ENCODE results near the gene TBC1D14. TPM values are rescaled to one million over a fixed set of nuclear protein-coding genes. Genes with fewer than 3 reads are reported as not detected.

TBC1D14 gene
- total RNA-seq, 1 donor from 2014 or later: 103 TPM

DNA sequence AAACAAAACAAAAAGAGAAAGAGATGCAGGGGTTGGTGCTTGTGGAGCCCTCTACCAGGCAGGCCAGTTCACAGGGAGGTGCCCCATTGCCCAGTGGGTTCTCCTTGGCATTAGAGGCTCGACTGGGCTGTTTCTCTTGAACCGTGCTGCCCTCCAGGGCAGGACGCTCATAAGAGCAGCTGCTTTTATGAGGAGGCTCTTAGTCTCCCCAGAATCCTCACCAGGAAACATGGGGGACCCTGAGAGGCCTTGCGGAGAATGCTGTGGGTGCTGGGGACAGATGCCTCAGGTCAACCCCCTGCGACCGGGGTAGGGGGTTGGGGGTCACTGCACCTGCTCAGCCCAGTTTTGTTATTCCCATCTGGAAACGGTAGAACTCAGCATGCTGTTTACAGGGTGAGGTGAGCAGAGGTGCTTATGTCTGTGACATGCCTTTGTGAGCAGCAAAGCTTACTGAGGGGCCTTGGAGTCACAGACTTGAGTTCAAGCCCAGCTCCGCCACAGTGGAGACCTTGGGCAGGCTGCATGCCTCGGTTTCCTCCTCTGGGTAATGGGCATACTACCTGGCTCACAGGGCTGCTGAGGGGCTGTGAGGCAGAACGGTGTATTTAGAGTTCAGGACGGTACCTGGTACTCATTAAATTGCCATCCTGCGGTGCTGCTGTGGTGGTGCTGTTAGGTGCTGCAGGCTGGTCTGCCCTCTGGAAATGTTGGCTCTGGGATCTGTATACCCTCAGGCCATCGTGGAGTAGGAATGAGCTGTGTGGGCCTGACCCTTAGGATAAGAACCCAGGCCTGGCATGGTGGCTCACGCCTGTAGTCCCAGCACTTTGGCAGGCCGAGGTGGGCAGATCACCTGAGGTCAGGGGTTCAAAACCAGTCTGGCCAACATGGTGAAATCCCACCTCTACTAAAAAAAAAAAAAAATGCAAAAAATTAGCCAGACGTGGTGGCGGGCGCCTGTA is 5.7 kb downstream of the TBC1D14 start:
- Histone ChIP-seq H3K36me3 (ENCODE audit: control insufficient read depth, insufficient read depth, low read length) (no peaks in the 10 kb centered on the region), H3K4me3 (ENCODE audit: low read depth, low read length) (no peak overlapping the region), H3K27me3 (ENCODE audit: control insufficient read depth, insufficient read depth, low read length) (no peaks in the 10 kb centered on the region)
- no peak for DNase-seq (ENCODE audit: low read depth)
- TF ChIP-seq, protein P1, sequence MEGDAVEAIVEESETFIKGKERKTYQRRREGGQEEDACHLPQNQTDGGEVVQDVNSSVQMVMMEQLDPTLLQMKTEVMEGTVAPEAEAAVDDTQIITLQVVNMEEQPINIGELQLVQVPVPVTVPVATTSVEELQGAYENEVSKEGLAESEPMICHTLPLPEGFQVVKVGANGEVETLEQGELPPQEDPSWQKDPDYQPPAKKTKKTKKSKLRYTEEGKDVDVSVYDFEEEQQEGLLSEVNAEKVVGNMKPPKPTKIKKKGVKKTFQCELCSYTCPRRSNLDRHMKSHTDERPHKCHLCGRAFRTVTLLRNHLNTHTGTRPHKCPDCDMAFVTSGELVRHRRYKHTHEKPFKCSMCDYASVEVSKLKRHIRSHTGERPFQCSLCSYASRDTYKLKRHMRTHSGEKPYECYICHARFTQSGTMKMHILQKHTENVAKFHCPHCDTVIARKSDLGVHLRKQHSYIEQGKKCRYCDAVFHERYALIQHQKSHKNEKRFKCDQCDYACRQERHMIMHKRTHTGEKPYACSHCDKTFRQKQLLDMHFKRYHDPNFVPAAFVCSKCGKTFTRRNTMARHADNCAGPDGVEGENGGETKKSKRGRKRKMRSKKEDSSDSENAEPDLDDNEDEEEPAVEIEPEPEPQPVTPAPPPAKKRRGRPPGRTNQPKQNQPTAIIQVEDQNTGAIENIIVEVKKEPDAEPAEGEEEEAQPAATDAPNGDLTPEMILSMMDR (IDR thresholded peaks at IDR 0.05; ENCODE audit: insufficient read depth, low read length, severe bottlenecking): no peak
- FAIRE-seq: no peak

DNA sequence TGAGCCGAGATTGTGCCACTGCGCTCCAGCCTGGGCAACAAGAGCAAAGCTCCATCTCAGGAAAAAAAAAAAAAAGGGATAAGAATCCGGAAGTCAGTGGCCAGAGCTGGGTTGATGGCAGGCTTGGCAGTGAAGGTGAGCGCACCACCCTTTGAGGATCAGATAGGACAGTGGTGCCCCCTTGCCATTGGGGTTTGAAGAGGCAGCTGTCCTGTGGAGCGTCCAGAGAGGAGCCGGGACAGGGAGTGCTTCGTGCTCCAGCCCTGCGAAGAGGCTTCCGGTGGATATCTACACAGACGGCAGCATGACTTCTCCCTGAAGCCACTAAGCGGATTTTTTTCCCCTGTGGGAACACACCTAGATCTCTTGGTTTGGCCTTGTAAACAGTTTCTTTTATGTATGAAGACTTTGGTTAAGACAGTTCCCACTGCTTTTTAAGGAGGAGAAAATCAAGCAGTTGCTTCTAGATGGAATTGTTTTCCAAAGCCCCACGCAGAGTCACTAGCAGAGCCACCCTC is 6.5 kb downstream of the TBC1D14 start:
- DNase-seq (ENCODE audit: low read depth) (no peak), FAIRE-seq (no peak)
- H3K4me3 ChIP-seq (ENCODE audit: low read depth, low read length): no peak overlapping the region
- H3K27me3 ChIP-seq (ENCODE audit: control insufficient read depth, insufficient read depth, low read length): no peaks in the 10 kb centered on the region
- TF ChIP-seq, protein P1 (IDR thresholded peaks at IDR 0.05; ENCODE audit: insufficient read depth, low read length, severe bottlenecking): no peak
- H3K36me3 ChIP-seq (ENCODE audit: control insufficient read depth, insufficient read depth, low read length): no peaks in the 10 kb centered on the region

- H3K36me3 ChIP-seq (ENCODE audit: control insufficient read depth, insufficient read depth, low read length): no peaks in the 10 kb centered on the region
- FAIRE-seq (peak; percentile 28), DNase-seq (ENCODE audit: low read depth) (peak; percentile 37)
- TF ChIP-seq, protein P1 (IDR thresholded peaks at IDR 0.05; ENCODE audit: insufficient read depth, low read length, severe bottlenecking): no peak
- H3K27me3 ChIP-seq (ENCODE audit: control insufficient read depth, insufficient read depth, low read length): no peaks in the 10 kb centered on the region
- no peak overlapping the region for H3K4me3 ChIP-seq (ENCODE audit: low read depth, low read length)
Observed at GRCh38 chr4:6916587-6917460, 7.2 kb downstream of the TBC1D14 start.

DNA sequence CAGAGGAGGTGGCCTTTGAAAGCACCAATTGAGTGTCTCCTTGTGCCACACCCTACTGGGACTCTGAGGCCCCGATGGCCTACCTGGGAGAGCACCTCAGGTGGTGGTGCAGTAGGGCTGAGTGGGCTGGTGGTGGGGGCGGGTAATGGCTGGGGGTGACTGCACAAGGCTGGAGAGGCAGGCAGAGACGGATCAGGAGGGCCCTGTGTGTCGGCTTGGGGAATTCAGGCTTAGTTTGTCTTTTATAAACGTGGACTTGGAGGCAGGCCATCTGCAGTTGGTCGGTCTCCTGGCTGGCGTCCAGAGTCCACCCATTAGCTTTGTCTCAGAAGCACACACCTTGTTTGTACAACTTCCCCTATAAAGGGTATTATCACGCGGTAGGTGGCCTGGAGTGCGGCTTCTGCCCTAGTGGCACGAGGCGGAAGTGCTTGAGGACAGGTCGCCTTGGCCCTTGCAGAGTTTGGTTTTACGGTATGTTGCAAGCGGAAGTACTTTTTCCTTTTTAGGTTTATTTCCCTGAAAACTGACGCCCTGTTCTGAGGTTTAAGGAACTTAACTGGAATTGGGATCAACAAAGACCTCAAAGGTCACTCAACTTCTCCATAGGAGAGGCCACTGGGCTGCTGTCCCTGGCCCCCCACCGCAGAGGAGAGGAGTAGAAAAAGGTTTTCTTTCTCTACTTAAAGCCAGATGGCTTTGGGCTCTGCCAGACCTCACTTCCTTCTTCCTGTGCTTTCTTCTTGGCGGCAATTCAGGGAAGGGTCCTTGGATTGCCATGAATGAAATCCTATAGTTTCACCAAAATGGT is 8.0 kb downstream of the TBC1D14 start:
- TF ChIP-seq, protein P1 (IDR thresholded peaks at IDR 0.05; ENCODE audit: insufficient read depth, low read length, severe bottlenecking): peak; percentile 75
- Histone ChIP-seq H3K27me3 (ENCODE audit: control insufficient read depth, insufficient read depth, low read length) (no peaks in the 10 kb centered on the region), H3K36me3 (ENCODE audit: control insufficient read depth, insufficient read depth, low read length) (no peaks in the 10 kb centered on the region), H3K4me3 (ENCODE audit: low read depth, low read length) (no peak overlapping the region)
- DNase-seq (ENCODE audit: low read depth) (peak; percentile 30), FAIRE-seq (no peak)

DNA sequence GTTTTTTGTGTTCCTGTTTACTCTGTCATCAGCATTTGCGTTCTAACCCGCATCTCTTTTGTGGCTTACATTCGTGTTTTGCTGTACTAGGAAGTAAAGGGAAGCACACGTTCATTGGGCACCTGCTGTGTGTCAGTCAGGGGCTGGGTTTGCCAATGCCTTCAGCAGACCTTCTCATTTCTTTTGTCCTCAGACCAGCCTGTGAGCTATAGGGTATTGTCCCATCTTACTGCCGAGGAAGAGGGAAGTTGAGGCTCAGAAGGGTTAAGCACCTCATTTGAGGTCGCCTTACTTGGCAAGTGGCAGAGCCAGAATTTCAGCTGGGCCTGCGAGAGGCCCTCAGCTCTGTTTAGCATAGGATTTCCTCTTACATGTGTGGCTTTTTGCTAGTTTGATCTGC is 8.7 kb downstream of the TBC1D14 start:
- TF ChIP-seq, protein P1 (IDR thresholded peaks at IDR 0.05; ENCODE audit: insufficient read depth, low read length, severe bottlenecking): no peak
- no peak for DNase-seq (ENCODE audit: low read depth)
- no peak overlapping the region for H3K4me3 ChIP-seq (ENCODE audit: low read depth, low read length)
- no peaks in the 10 kb centered on the region for H3K36me3 ChIP-seq (ENCODE audit: control insufficient read depth, insufficient read depth, low read length)
- peak; percentile 47 for FAIRE-seq
- no peaks in the 10 kb centered on the region for H3K27me3 ChIP-seq (ENCODE audit: control insufficient read depth, insufficient read depth, low read length)
